ENCODE measurements around the gene CEP131.

DNA sequence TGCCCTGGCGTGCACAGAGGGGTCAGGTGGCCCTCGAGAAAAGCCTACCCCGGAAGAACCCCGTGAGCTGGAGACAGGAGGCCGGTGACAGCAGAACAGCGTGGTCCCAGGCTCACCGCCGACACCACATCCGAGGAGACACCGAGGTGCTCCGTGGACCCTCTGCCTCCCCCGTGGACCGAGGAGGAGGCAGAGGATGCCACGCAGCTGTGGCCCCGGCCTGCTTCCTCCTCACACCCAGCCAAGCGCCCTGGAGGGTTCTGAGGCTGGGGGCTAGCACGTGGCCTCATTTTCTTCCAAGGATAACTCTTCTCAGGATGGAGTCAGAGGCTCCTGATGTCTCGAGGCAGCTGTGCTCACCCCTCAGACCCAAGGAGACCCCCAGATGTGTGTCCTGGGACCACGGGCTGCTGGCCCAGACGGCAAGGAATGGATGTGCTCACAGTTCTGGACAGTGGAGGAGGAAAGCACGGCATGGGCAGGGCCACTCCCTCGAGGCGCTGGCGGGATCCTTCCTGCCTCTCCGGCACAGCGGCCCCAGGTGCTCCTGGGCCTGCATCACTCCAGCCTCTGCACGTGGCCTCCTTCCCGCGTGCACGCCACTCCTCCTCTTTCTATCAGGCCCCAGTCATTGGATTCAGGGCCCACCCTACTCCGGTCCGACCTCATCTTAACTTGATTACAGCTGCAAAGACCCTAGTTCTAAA is 61.9 kb downstream of the CEP131 start:
- no peak for TF ChIP-seq CTCF (IDR thresholded peaks at IDR 0.05; ENCODE audit: insufficient read depth, low read length, poor library complexity, severe bottlenecking)
- TF ChIP-seq EZH2phosphoT487 (conservative IDR thresholded peaks at IDR 0.05; ENCODE audit: low read length) = no peak

Data from SU-DHL-6 (cell line).